ENCODE results near the gene XYLT1.

The XYLT1 gene

DNA sequence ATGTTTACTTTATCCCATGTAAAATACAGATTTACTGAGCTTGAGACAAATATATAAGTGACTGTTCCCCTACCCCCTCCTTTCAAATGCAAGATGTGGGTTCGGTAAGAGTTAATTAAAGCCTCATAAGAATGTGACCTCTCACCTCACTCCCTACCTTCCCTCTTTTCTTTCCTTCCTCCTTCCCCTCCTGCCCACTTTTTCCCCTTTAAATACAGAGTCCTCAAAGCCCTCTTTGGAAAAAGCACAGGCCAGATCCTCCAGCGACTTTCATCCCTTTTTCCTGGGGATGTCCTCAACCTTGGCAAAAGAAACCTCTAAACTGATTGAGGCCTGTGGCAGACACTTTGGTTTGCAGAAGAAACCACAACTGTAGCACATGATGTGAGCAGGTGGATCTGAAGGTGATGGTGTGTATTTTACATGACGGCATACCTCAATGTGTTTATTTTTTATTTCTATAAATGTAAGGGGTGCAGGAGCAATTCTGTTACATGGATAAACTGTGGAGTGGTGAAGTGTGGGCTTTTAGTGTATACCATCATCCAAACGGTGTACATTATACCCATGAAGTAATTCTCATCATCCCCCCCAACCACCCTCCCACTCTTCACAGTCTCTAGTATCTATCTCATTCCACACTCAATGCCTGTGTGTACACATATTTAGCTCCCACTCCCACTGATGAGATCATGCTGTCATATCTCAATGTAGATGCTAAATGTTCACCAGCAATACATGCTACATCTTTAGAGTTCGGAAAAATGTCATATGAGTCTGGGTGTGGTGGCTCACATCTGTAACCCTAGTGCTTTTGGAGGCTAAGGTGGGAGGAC lies 77.7 kb downstream of the XYLT1 start:
- DNase-seq: no peak

DNA sequence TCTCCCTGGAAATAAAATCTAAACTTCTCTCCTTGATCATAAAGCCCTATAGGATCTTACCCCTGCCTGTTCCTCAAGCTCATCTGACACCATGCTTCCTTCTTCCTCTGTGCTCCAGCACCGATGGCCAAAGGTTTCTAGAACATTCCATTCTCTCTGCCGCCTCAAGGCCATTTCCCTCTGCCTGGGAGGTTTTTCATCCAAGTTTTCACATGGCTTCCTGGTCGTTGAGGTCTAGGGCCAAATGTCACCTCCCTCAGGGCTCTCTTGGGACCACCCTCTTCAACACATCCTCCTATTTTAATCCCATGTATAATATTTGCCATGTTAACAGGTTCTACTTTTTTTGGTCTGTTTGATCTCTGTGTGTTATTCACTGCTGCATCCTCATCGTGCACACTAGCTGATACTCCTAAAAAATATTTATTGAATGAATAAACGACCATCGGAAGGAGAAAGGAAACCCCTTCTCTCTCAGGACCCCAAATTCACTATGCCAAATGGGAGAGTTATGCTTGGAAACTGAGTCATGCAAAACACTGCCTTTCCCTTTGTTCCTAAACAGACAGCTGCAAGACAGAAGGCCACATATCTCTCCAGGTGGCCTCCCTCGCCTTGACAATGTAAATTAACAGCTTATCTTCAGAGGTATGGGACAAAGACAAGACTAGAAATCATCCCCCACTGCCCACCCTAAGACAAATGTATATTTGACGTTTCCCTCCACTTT lies 78.5 kb downstream of the XYLT1 start:
- DNase-seq: no peak

DNA sequence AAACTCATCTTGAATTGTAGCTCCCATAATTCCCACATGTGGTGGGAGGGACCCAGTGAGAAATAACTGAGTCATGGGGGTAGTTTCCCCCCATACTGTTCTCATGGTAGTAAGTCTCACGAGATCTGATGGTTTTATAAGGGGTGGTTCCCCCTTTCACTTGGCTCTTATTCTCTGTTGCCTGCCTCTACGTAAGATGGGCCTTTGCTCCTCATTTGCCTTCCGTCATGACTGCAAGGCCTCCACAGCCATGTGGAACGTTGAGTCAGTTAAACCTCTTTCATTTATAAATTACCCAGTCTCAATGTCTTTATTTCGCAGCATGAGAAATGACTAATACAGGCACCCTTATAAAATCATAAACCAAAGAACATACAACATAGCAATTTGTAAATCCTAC lies 79.0 kb downstream of the XYLT1 start:
- DNase-seq: no peak

DNA sequence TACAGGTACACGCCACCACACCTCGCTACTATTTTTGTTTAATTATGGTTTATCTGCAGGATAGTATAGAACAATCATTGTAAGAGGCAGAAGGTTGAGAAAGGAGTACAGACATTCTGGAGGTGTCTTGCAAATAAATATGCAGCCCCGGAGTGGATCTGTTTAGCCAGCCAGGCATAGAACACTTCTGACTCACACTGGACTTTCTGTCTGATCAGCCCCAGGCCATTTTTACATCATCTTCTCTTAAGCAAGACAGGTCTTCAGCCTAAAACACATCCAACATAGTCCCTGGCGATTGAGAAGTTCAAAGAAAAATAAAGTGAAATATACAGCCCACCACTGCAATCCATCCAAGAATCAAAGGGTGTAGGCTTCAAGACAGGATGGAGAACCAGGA lies 81.4 kb downstream of the XYLT1 start:
- no peak for DNase-seq

DNA sequence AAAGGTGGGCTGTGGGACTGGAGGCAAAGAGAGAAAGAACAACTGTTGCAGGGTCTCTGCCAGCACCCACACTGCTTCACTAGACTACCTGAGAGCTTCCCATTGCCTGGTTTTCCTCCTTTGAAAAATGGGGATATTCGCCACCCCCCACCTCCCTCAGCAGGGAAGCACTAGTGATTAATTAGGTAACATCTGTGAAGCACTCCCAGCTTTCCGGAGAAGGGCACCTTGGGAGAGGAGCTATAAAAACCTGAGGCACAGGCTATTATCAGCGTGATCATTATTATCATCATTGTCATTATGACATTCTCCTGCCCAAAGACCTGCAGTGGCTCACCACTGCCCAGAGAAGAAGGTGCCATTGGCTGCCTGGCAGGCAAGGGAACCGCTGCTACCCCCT lies 83.5 kb downstream of the XYLT1 start:
- no peak for DNase-seq

DNA sequence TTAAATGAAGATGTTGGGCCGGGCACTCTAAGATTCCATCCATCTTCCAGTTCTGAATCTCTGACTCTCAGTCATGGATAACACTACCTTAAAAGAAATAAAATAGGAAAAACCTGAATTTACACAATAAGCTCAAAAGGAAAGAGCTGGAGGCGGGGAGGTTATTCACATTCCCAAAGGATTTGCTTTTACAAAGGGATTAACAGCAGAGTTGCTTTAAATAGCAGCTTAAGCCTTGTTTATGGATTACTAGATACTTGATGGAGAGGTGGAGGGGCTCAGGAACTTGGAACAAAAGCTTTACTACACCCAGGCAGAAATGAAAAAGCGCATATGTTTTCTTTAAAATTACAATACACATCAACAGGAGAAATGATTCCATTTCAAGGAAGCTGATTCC lies 84.5 kb downstream of the XYLT1 start:
- DNase-seq: no peak

DNA sequence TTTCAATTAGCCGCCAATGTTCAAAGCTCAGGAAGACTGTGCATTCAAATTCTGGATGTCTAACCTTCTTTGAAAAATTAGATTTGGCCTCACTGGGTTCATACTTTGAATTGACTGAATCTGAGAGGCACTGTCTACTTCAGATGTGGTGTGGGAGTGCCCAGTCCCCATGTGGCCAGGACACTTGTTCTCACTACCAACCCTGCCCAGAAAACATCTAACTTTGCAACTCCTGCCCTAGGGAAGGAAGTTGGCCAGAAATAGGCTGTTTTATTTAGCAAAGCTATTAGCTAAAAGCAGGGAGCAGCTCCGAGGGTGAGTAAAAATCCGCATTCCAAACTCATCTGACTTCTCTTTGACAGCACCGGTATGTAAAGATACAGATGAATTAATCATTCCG lies 86.3 kb downstream of the XYLT1 start:
- DNase-seq: no peak

DNA sequence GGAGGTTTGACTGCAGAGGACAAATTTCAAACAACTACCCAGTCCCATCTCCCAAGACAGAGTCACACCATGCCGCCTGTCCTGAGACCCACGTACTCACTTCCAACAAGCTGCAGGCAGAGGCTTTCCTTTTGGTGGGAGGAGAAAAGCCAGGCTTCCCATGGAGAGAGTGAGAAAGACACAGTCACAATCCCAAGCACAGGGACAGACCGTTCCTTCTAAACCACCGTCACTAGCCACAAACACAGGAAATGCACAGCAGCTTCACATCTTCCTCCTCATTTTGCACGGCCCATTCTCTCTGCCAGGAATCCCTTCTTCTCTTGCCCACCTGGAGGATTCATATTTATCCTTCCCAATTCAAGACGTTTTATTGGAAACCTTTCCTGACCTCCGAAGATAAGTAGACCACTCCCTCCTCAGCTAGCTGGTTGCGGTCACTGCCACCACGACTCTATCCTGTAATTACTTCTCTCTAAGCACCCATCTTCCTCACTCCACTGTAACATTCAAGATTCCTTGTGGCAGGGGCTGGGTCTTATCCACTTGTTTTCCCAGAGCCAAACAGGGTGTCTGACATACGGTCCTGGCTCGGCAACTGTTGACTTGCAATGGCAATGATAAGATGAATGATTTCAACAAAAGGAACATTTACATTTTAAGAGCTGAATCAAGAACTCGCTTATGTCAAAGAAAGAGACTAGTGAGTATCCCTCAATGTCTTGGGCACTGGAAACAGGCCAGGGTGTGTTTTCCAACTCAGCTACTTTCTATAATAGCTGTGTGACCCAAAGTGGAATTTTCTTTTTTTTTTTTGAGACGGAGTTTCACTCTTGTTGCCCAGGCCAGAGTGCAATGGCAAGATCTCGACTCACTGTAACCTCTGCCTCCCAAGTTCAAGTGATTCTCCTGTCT lies 87.6 kb downstream of the XYLT1 start:
- DNase-seq: no peak

DNA sequence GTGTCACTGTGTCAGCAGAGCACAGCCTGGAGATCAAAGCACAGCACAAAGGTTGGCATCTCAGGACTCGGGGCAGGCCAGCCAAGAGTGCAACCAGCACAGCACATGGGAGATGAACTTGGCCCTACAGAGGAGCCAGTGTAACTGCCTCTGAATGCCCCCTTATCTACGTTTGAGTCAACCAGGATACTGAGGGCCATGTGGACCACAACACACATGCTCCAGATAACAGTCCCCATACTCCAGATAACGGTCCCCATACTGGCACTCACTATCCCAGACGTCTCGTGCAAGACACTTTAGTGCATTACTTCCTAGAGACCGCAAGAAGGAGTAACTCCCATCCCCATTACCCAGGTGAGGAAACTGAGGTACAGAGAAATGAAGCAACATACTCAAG lies 88.2 kb downstream of the XYLT1 start:
- DNase-seq: no peak

DNA sequence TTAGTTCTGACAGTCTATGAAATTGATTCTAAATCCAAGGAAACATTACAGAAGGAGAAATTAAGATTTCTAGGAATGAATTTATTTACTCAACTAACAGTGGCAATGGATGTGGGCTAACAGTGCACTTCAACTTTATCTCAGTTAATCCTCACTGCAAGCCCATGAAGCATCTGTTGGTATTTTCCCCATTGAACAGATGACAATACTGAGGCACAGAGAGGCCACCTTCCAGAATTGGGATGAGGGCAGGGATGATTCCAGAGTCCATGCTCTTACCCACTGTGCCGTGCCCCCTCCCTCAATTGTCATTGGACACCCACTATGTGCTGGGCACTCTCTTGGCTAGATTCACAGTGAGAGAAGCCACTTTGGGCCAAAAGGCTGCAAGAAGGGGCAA lies 89.0 kb downstream of the XYLT1 start:
- DNase-seq: no peak

DNA sequence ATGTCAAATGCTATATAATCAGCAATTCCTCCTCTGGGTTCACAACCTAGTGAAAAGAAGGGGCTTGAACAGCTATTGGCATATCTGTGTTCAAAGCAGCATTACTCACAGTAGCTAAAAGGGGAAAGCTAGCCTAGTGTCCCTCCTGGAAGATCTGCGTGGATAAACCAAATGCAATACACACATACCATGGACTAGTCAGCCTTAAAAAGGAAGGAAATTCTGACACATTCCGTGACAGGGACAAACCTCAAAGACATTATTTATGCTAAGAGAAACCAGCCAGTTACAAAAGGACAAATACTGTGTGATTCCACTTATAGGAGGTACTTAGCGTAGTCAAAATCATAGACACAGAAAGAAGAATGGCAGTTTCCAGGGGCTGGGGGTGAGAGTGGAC lies 90.1 kb downstream of the XYLT1 start:
- no peak for DNase-seq

DNA sequence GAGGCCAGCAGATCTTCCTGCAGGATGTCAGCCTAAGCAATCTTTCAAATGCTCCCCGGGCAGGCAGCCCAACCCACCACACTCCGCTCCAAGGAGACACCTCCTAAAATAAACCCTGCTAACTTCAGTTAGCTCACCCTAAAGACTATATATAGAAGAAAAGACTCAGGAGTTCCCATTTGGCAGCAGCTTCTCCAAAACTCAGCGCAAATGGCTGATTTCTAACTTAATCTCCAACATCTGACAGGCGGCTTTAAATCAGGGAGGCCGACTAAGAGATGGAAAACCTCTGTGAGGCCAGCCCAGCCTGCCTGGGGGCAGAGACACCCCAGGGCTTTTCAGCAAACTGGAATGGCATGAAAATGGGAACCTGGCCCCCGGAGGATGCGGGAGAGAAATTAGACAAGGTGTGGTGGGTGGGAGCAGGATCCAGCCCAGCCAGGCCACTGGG lies 91.6 kb downstream of the XYLT1 start:
- DNase-seq: no peak

DNA sequence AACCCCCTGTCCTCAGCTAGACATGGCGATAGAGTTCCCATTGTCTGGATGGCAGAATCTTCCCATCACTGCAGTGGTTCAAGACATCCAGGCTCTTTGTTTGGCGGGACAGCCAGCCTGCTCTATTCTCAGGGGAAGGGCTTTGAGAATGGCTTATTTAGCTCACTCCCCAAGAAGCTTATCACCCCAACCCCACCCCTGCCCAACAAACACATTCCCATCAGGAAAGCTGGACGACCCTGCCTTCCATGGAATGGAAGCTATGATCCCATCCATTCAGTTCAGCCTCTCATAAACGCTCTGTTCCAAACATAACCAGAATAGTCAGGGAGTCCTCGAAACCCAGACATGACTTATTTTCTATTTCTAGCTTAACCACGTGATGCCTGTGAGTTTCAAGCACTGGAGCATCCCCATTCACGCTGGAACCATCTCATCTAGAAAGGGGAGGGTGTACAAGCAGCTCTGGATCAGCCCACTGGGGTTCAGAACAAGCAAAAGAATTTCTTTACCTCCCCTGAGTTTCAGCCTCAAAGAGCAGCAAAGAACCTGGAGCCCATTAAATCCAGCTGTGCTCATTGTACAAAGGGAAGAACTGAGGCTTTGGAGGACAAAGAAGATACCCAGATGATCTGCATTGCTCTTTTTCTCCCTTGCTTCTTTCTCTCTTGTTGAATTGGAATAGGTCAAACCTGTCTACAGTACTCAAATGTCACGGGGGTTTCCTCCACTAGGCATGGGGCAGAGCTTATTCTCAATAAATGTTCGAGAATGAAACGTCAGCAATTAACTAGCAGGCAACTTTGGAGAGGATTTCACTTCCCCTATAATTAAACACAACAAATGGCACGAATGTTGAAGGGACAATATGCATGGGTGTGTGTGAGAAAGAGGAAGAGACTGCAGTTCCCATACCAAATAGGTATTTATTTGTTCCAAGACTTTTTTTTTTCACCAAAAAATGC lies 93.1 kb downstream of the XYLT1 start:
- no peak for DNase-seq

DNA sequence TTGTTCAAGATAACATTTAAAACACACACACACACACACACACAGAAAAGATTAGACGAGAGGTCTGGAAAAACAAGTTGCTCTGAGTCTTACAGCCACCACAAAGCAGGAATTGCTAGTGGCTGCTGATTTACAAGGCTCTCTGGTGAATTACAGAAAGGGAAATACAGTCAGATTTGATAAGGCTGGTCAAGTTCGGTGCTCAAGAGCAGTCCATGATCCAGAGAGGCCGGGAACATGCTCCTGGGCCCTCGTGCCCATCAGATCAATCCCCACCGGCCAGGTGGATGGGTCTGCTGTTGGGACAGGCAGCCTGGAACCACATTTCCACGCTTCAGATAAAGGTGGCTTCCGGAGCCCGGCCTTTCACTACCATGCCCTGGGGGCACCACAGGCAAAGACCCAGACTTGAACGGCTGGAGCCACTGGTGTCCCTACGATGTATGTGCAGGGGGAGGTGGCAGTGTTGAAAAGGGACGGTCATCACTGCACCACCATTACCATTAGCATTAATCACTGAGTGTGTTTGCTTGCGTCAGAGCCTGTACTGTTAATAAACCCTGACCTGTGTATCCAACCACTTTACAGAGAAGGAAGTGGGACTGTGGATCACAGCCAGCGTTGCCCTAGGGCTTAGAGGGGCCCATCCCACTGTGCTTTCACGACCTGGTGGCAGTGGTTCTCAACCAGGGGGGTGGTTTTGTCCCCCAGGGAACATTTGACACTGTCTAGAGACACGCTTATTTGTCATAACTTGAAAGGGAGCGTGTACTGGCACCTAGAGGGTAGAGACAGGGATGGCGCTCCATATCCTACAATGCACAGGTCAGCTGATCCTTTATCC lies 95.1 kb downstream of the XYLT1 start:
- DNase-seq: no peak

DNA sequence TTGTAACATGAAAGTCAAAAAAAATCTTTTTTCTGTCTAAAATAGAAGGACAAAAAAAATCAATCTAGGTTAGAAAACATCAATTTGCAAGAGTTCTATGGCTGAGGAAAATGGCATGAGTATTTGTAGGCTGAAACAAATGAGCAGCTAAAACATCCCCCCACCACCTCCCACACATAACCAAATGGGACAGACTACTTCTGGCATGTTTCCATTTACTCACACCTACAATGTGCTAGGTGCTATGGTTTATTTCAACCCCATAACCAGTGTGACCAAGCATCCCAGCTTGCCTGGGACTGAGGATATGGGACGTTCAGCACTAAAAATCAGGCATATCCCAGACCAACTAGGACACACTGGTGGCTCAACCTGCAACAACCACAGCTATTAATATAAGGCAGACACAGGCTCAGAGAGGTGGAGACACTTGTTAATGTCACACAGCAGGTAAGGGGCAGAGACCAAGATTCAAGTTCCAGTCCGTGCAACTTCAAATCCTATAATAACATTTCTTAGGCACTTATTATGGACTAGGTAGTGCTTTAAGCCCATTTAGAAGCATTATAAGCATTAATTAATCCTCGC lies 96.0 kb downstream of the XYLT1 start:
- no peak for DNase-seq

DNA sequence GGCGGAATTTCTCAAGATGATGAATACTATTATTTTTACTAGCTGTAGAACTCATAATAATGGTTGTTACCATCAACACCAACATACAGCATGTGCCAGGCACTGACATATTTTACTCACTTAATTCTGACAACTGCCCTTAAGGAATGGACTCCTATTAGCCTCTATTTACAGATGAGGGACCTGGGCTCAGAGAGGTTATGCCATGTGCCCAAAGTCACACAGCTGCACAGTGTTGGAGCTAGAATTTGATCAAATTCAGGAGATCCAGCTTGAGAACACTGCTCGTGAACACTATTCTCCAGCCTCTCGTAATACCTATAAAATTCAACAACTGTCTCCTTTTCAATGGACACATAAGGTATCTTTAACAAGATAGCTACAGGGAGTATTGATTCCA lies 97.2 kb downstream of the XYLT1 start:
- no peak for DNase-seq

DNA sequence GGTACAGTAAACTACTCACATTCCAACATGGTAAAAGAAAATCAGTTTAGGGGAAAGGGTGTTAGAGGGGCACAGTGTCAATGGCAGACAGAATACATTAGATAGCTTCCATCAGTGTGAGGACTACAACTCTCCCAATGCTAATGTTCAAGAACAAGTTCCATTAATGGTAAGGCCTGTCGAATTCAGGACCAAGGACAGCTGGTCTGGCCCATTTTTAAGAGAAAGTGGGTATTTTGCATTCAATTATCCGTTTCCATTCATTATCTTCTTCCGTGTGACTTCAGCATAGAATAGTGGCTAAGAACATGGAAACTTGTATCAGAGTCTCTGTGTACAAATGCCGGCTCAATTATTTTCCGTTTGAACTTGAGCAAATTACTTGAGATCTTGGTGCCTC lies 98.4 kb downstream of the XYLT1 start:
- DNase-seq: no peak

DNA sequence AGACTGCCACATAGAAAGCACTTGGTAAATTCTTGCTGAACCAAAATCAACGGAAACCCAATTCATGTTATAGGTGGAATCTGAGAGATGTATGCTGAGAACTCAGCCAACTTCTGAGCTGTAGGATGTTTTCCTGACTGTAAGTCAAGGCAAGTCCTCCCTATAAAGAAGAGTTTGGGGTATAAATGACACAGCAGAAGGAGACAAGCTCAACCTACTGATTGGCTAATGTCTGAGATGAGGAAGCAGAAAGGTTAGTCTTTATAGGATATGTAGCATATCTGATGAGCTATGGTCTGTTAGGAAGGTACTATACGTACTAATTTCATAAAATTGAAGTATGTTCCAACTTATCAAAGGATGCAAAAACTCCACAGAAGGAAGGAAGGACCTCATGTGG lies 99.5 kb downstream of the XYLT1 start:
- DNase-seq: no peak

DNA sequence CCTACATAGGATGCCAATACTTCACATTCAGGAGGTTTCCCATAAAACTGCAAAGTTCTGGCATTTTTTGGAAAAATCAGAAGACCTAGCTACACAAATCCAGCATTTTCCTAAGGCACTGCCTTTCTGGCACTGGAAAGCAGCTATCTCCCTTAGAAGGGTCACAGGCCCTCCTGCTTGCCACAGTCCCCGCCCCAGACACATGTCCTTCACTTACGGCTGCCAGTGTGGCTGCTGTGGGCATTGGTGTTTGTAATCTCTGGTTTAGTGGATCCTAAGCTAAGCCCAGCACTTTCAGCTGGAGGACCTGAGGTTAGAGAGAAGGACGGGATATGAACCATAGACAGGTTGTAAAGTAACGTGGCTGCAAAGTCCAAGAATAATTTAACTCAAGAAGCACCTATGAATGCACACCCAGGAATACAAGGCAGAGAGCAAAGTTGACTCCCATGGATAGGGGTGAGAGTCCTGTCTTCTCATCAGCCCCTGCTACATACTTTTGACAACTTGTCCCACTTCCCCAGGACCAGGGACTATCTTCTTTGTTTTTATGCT lies 100.0 kb downstream of the XYLT1 start:
- no peak for DNase-seq

DNA sequence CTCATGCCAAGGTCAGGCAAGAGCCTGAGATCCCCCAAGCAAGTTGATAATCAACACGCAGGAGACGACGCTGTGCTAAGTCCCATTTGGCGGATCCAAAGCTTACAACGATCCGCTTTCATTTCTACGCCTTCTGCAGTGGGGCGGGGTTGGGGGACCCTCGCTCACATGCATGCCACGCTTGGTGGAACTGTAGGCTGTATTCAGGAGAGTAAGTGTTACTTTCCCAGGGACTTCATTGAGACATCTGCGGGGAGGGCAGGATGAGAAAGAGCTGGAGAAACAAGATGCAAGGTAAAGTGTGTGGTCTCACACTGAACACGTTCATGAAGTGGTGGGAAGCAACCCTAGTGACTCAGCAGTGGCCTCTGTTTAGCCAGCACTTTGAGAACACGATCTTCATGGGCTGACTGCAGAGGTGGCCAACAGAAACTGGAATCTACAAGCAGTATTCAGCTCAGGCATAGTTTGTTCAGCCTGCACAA lies 100.5 kb downstream of the XYLT1 start:
- DNase-seq: peak; percentile 39
